IMR-90 (cell line): ENCODE measurements around the gene NMUR2. TPM values are rescaled to one million over a fixed set of nuclear protein-coding genes. Genes with fewer than 3 reads are reported as not detected.

ENCODE experiments used
- ATAC-seq: fragments of 200-7000 bp; cut with Tn5 transposase; 2 replicates; pipeline ENCODE4 v1.9.1; 2020; ENCODE audit warnings: low read depth, mild to moderate bottlenecking, moderate library complexity
- BruUV-seq: library from RNA; stranded (reverse); fragments of 400-500 nt; replicated peaks from 2 replicates; lab custom pipeline; 2021; lab: Mats Ljungman, UMichigan
- CTCF ChIA-PET: fragments of 300-600 bp; formaldehyde crosslinking; extraction: SDS; loops from one replicate; lab custom pipeline; 2021; ENCODE audit warnings: antibody characterized with exemption; lab: Yijun Ruan, JAX
- POLR2A ChIA-PET: fragments of 300-600 bp; sonication (Branson Sonifier 250); formaldehyde crosslinking; loops from one replicate; lab custom pipeline; 2022; ENCODE audit warnings: antibody characterized with exemption; ENCODE audit not compliant: unreplicated experiment; lab: Charles Lee
- DNase-seq: peaks from one replicate; pipeline ENCODE4 v3.0.0; 2013
- H2AFZ ChIP-seq: replicated peaks from 2 replicates; pipeline ENCODE3; 2013; ENCODE audit warnings: low read length, mild to moderate bottlenecking; ENCODE audit not compliant: poor library complexity
- H2AK5ac ChIP-seq: 2 replicates; pipeline ENCODE4 v1.6.1; 2013; ENCODE audit warnings: low read depth, low read length, inconsistent platforms
- H2AK9ac ChIP-seq: replicated peaks from 2 replicates; pipeline ENCODE3; 2013; ENCODE audit warnings: mild to moderate bottlenecking, low read depth, low read length, moderate library complexity; ENCODE audit not compliant: poor library complexity
- H2BK120ac ChIP-seq: 2 replicates; pipeline ENCODE4 v1.6.1; 2013; ENCODE audit warnings: low read depth, low read length, inconsistent platforms
- H2BK15ac ChIP-seq: 3 replicates; pipeline ENCODE4 v1.6.1; 2013; ENCODE audit warnings: low read depth, low read length, inconsistent platforms
- H2BK20ac ChIP-seq: 2 replicates; pipeline ENCODE4 v1.6.1; 2013; ENCODE audit warnings: low read depth, mild to moderate bottlenecking, inconsistent platforms, low read length, moderate library complexity
- H2BK5ac ChIP-seq: 2 replicates; pipeline ENCODE4 v1.6.1; 2013; ENCODE audit warnings: mild to moderate bottlenecking, low read depth, low read length, inconsistent platforms; ENCODE audit not compliant: poor library complexity, severe bottlenecking
- H3K14ac ChIP-seq: replicated peaks from 2 replicates; pipeline ENCODE4 v1.6.1; 2013; ENCODE audit warnings: low read depth, low read length, inconsistent platforms
- H3K18ac ChIP-seq: 2 replicates; pipeline ENCODE4 v1.6.1; 2013; ENCODE audit warnings: low read depth, low read length, control low read depth
- H3K23ac ChIP-seq: 2 replicates; pipeline ENCODE4 v1.6.1; 2013; ENCODE audit warnings: low read depth, low read length, inconsistent platforms
- H3K27ac ChIP-seq: 2 replicates; pipeline ENCODE4 v1.5.1; 2013; ENCODE audit warnings: mild to moderate bottlenecking, control low read depth, low read length; ENCODE audit not compliant: insufficient read depth
- H3K27me3 ChIP-seq: 2 replicates; pipeline ENCODE4 v1.6.1; 2013; ENCODE audit warnings: low read length; ENCODE audit not compliant: control insufficient read depth, insufficient read depth
- H3K36me3 ChIP-seq: 2 replicates; pipeline ENCODE4 v1.6.1; 2013; ENCODE audit warnings: low read length, mixed read lengths; ENCODE audit not compliant: control insufficient read depth, insufficient read depth
- H3K4ac ChIP-seq: 2 replicates; pipeline ENCODE4 v1.6.1; 2013; ENCODE audit warnings: low read depth, low read length, inconsistent platforms
- H3K4me1 ChIP-seq: 2 replicates; pipeline ENCODE4 v1.6.1; 2013; ENCODE audit warnings: low read length, mixed read lengths; ENCODE audit not compliant: control insufficient read depth, insufficient read depth
- H3K4me2 ChIP-seq: 2 replicates; pipeline ENCODE4 v1.6.1; 2013; ENCODE audit warnings: low read depth, mild to moderate bottlenecking, control low read depth, low read length, moderate library complexity
- H3K4me3 ChIP-seq: 2 replicates; pipeline ENCODE4 v1.5.1; 2013; ENCODE audit warnings: low read depth, mild to moderate bottlenecking, control low read depth, low read length, moderate library complexity; ENCODE audit not compliant: insufficient read depth
- H3K56ac ChIP-seq: 2 replicates; pipeline ENCODE4 v1.6.1; 2013; ENCODE audit warnings: low read length, inconsistent platforms; ENCODE audit not compliant: insufficient read depth; ENCODE audit errors: extremely low read depth
- H3K79me1 ChIP-seq, 2 experiments: 2 replicates each; pipeline ENCODE4 v1.6.1; 2013; ENCODE audit warnings: low read length in 2 of 2, inconsistent platforms in 1 of 2, low read depth in 1 of 2
- H3K9ac ChIP-seq: 2 replicates; pipeline ENCODE4 v1.6.1; 2013; ENCODE audit warnings: low read depth, low read length, control low read depth
- H3K9me1 ChIP-seq: 2 replicates; pipeline ENCODE4 v1.6.1; 2013; ENCODE audit warnings: low read length, inconsistent platforms; ENCODE audit not compliant: insufficient read depth
- H3K9me3 ChIP-seq: 2 replicates; pipeline ENCODE4 v1.6.1; 2013; ENCODE audit warnings: low read length; ENCODE audit not compliant: control insufficient read depth, insufficient read depth
- H4K20me1 ChIP-seq: 2 replicates; pipeline ENCODE4 v1.6.1; 2013; ENCODE audit warnings: low read length, inconsistent platforms; ENCODE audit not compliant: insufficient read depth
- H4K5ac ChIP-seq: 2 replicates; pipeline ENCODE4 v1.6.1; 2013; ENCODE audit warnings: mild to moderate bottlenecking, low read depth, low read length, control low read depth
- H4K8ac ChIP-seq, 2 experiments: 2 replicates each; pipeline ENCODE4 v1.6.1; 2013; ENCODE audit warnings: low read depth in 2 of 2, low read length in 2 of 2, control low read depth in 1 of 2, inconsistent platforms in 1 of 2
- H4K91ac ChIP-seq: 2 replicates; pipeline ENCODE4 v1.6.1; 2013; ENCODE audit warnings: low read depth, low read length, inconsistent platforms; ENCODE audit not compliant: insufficient read depth
- BHLHE40 ChIP-seq: fragments of 150-350 bp; IDR thresholded peaks from 2 replicates; pipeline ENCODE4 v1.6.1; 2016; ENCODE audit warnings: mild to moderate bottlenecking, low read depth, low read length
- CEBPB ChIP-seq: IDR thresholded peaks from 2 replicates; pipeline ENCODE4 v1.6.1; 2012; ENCODE audit warnings: low read depth, low read length, improper control_type of control experiment
- CTCF ChIP-seq: conservative IDR thresholded peaks from 2 replicates; pipeline ENCODE4 v1.5.1; 2012; ENCODE audit warnings: mild to moderate bottlenecking, low read depth, low read length, improper control_type of control experiment
- ELK1 ChIP-seq: fragments of 150-350 bp; IDR thresholded peaks from 2 replicates; pipeline ENCODE4 v1.6.1; 2016; ENCODE audit warnings: low read depth, mild to moderate bottlenecking, low read length, moderate library complexity, borderline replicate concordance
- MAFK ChIP-seq: IDR thresholded peaks from 2 replicates; pipeline ENCODE4 v1.6.1; 2012; ENCODE audit warnings: low read depth, low read length, improper control_type of control experiment
- MXI1 ChIP-seq: IDR thresholded peaks from 2 replicates; pipeline ENCODE4 v1.6.1; 2012; ENCODE audit warnings: low read depth, mild to moderate bottlenecking, low read length, moderate library complexity, borderline replicate concordance
- RAD21 ChIP-seq: IDR thresholded peaks from 2 replicates; pipeline ENCODE4 v1.6.1; 2012; ENCODE audit warnings: low read length, improper control_type of control experiment
- RFX5 ChIP-seq: IDR thresholded peaks from 2 replicates; pipeline ENCODE4 v1.8.0; 2012; ENCODE audit warnings: low read depth, mild to moderate bottlenecking, low read length, moderate library complexity
- WGBS, 2 experiments: methylation state at CpG; one replicate each; pipeline versions ENCODE4 v1.1.5 to v1.1.7; 2013; ENCODE audit warnings: missing lambda C conversion rate in 2 of 2; ENCODE audit not compliant: insufficient read length in 1 of 2; ENCODE audit errors: extremely low coverage in 2 of 2; 5-methylcytosine and 5-hydroxymethylcytosine counted together
- dilution Hi-C: fragments of 300-500 bp; cut with HindIII; formaldehyde crosslinking; loops from one replicate; pipeline ENCODE4 v1.14.3; 2018; ENCODE audit warnings: low sequenced_read_pairs; ENCODE audit not compliant: unreplicated experiment
- in situ Hi-C: fragments of 300-500 bp; cut with MboI; formaldehyde crosslinking; loops from 3 replicates; pipeline ENCODE4 v1.14.3; 2019; ENCODE audit warnings: low sequenced_read_pairs, inconsistent platforms, mixed read lengths
- intact Hi-C: fragments of 100-400 bp; cut with micrococcal nuclease; formaldehyde crosslinking; loops from 2 replicates; pipeline ENCODE4 v1.10.0; 2022
- polyA plus RNA-seq, 3 experiments: library from polyadenylated mRNA; depleted of rRNA; stranded (reverse); fragments of >200 nt; gene quantifications; 2 replicates each; pipeline ENCODE4 v1.2.3, GENCODE V29; 2012; ENCODE audit warnings: low replicate concordance in 1 of 3
- total RNA-seq: library from RNA; depleted of rRNA; stranded (reverse); fragments of >200 nt; gene quantifications from 2 replicates; pipeline ENCODE4 v1.2.3, GENCODE V29; 2012

Gene NMUR2
- total and polyA plus RNA-seq, 2 of the 4 experiments (the other 2 are of a cell fraction), result not detected

GRCh38 chr5:152439791-152440190, 34.7 kb upstream of the NMUR2 start:
- no peak overlapping the region for H2AK9ac ChIP-seq
- no peak for DNase-seq
- WGBS, 2 experiments, result no CpG with 5 or more reads among the region's 3 CpGs

More at GRCh38 chr5:152439791-152440190, 34.7 kb upstream of the NMUR2 start:
- H2BK15ac ChIP-seq, result no peak overlapping the region
- BruUV-seq, result no TSS peak
- no peak overlapping the region for H3K4me3 ChIP-seq
- ChIA-PET POLR2A (no interaction called here), CTCF (no interaction called here)
- H2AFZ ChIP-seq, result no peak overlapping the region
- H3K27ac ChIP-seq, result no peak overlapping the region
- H3K4me2 ChIP-seq, result no peak overlapping the region
- H3K79me1 ChIP-seq, result no peaks in the 10 kb centered on the region
- H3K9ac ChIP-seq, result no peak overlapping the region
- no peak overlapping the region for H3K4ac ChIP-seq
- intact Hi-C loops, result no loop called here
- H4K91ac ChIP-seq, result no peak overlapping the region
- no peak overlapping the region for H3K56ac ChIP-seq
- no peaks in the 10 kb centered on the region for H3K4me1 ChIP-seq
- H4K8ac ChIP-seq, result no peak overlapping the region
- dilution Hi-C loops, result no loop called here
- in situ Hi-C loops, result no loop called here
- no peak overlapping the region for H3K18ac ChIP-seq
- no peaks in the 10 kb centered on the region for H4K20me1 ChIP-seq
- TF ChIP-seq BHLHE40, result no peak
- no peak for TF ChIP-seq RFX5
- no peak for TF ChIP-seq MAFK
- TF ChIP-seq CEBPB, result no peak
- no peak for TF ChIP-seq MXI1
- TF ChIP-seq RAD21, result no peak
- TF ChIP-seq CTCF, result no peak
- TF ChIP-seq ELK1, result no peak
- ATAC-seq, result no peak
- no peak overlapping the region for H3K23ac ChIP-seq
- H4K5ac ChIP-seq, result no peak overlapping the region
- no peaks in the 10 kb centered on the region for H3K36me3 ChIP-seq
- no peak overlapping the region for H2BK120ac ChIP-seq
- H3K9me3 ChIP-seq, result peaks cover 2% of the 10 kb centered on the region; the same call in 1 of the 2 replicates
- no peak overlapping the region for H2BK20ac ChIP-seq
- no peak overlapping the region for H2BK5ac ChIP-seq
- H2AK5ac ChIP-seq, result no peak overlapping the region
- no peak overlapping the region for H3K14ac ChIP-seq
- H3K9me1 ChIP-seq, result no peaks in the 10 kb centered on the region
- no peaks in the 10 kb centered on the region for H3K27me3 ChIP-seq
